HEK293 (cell line): ENCODE results near the gene PET117.

ENCODE experiments used
- CTCF ChIA-PET: fragments of 350-600 bp; formaldehyde crosslinking; extraction: SDS; loops from one replicate; lab custom pipeline; 2021; ENCODE audit warnings: antibody characterized with exemption; lab: Yijun Ruan, JAX
- POLR2A ChIA-PET: fragments of 300-600 bp; formaldehyde crosslinking; extraction: SDS; loops from one replicate; lab custom pipeline; 2020; ENCODE audit warnings: antibody characterized with exemption, inconsistent platforms; lab: Yijun Ruan, JAX
- H3K27ac ChIP-seq: fragments of 200-500 bp; sonication (Bioruptor generic); 2 replicates; pipeline ENCODE4 v1.5.1; 2014; ENCODE audit warnings: low read depth, low read length, control low read depth, inconsistent platforms; ENCODE audit errors: extremely low read depth
- H3K36me3 ChIP-seq, 2 experiments: fragments of 200-500 bp in 1 of 2; sonication (Bioruptor generic) in 1 of 2; 1 replicate in 1 of 2; 2 replicates in 1 of 2; pipeline ENCODE4 v1.5.1; 2014 to 2017; ENCODE audit warnings: inconsistent platforms in 2 of 2, low read length in 2 of 2; ENCODE audit not compliant: control insufficient read depth in 2 of 2, insufficient read depth in 1 of 2
- H3K4me1 ChIP-seq: fragments of 200-500 bp; sonication (Bioruptor generic); 2 replicates; pipeline ENCODE4 v1.5.1; 2014; ENCODE audit warnings: mild to moderate bottlenecking, low read length, inconsistent platforms; ENCODE audit not compliant: control insufficient read depth, insufficient read depth
- H3K4me3 ChIP-seq: 2 replicates; pipeline ENCODE4 v1.5.1; 2011; ENCODE audit warnings: low read depth, mild to moderate bottlenecking, control low read depth, low read length, moderate library complexity
- H3K9me3 ChIP-seq: fragments of 200-500 bp; sonication (Bioruptor generic); 2 replicates; pipeline ENCODE4 v1.5.1; 2014; ENCODE audit warnings: low read depth, low read length, inconsistent platforms; ENCODE audit not compliant: control insufficient read depth, insufficient read depth
- GLIS2 ChIP-seq: fragments of 450-650 bp; formaldehyde crosslinking; IDR thresholded peaks from 2 replicates; pipeline ENCODE4 v1.5.1; 2016; ENCODE audit warnings: missing biosample characterization, missing genetic modification characterization
- KLF10 ChIP-seq: fragments of 450-650 bp; IDR thresholded peaks from 2 replicates; pipeline ENCODE4 v1.5.1; 2018; ENCODE audit warnings: missing biosample characterization, mild to moderate bottlenecking, missing genetic modification characterization
- MEIS1 ChIP-seq: sonication (generic); formaldehyde crosslinking; IDR thresholded peaks from 2 replicates; pipeline ENCODE4 v1.8.1; 2022; ENCODE audit warnings: missing genetic modification reagents, mild to moderate bottlenecking, borderline replicate concordance
- MZF1 ChIP-seq: fragments of 450-650 bp; formaldehyde crosslinking; IDR thresholded peaks from 2 replicates; pipeline ENCODE4 v1.5.1; 2017; ENCODE audit warnings: missing biosample characterization, missing genetic modification characterization, borderline replicate concordance
- REPIN1 ChIP-seq: fragments of 450-650 bp; formaldehyde crosslinking; IDR thresholded peaks from 2 replicates; pipeline ENCODE4 v1.5.1; 2017; ENCODE audit warnings: missing biosample characterization, missing genetic modification characterization, low read depth
- SETDB1 ChIP-seq: IDR thresholded peaks from one replicate; pipeline ENCODE4 v1.6.1; 2017; ENCODE audit warnings: mild to moderate bottlenecking, low read length, moderate library complexity, mixed read lengths; ENCODE audit not compliant: insufficient read length
- SP2 ChIP-seq: fragments of 450-650 bp; formaldehyde crosslinking; IDR thresholded peaks from 2 replicates; pipeline ENCODE4 v1.5.1; 2016; ENCODE audit warnings: missing biosample characterization, missing genetic modification characterization
- YY1 ChIP-seq: fragments of 450-650 bp; formaldehyde crosslinking; IDR thresholded peaks from 2 replicates; pipeline ENCODE4 v1.5.1; 2018; ENCODE audit warnings: missing biosample characterization, missing genetic modification characterization
- ZBTB17 ChIP-seq: fragments of 450-650 bp; formaldehyde crosslinking; IDR thresholded peaks from 2 replicates; pipeline ENCODE4 v1.5.1; 2016; ENCODE audit warnings: missing biosample characterization, missing genetic modification characterization
- ZBTB21 ChIP-seq: fragments of 450-650 bp; formaldehyde crosslinking; IDR thresholded peaks from 2 replicates; pipeline ENCODE4 v1.5.1; 2017; ENCODE audit warnings: missing biosample characterization, missing genetic modification characterization
- ZEB2 ChIP-seq: fragments of 450-650 bp; formaldehyde crosslinking; IDR thresholded peaks from 2 replicates; pipeline ENCODE4 v1.5.1; 2016; ENCODE audit warnings: missing biosample characterization, missing genetic modification characterization
- ZFP41 ChIP-seq: fragments of 450-650 bp; formaldehyde crosslinking; IDR thresholded peaks from 2 replicates; pipeline ENCODE4 v1.5.1; 2016; ENCODE audit warnings: missing biosample characterization, missing genetic modification characterization, borderline replicate concordance
- ZFP69B ChIP-seq: fragments of 450-650 bp; formaldehyde crosslinking; IDR thresholded peaks from 2 replicates; pipeline ENCODE4 v1.5.1; 2016; ENCODE audit warnings: missing biosample characterization, missing genetic modification characterization
- ZNF10 ChIP-seq: fragments of 450-650 bp; formaldehyde crosslinking; IDR thresholded peaks from 2 replicates; pipeline ENCODE4 v1.5.1; 2017; ENCODE audit warnings: missing biosample characterization, missing genetic modification characterization
- ZNF112 ChIP-seq: fragments of 450-650 bp; formaldehyde crosslinking; IDR thresholded peaks from 2 replicates; pipeline ENCODE4 v1.5.0; 2017; ENCODE audit warnings: missing biosample characterization, missing genetic modification characterization
- ZNF146 ChIP-seq: fragments of 450-650 bp; formaldehyde crosslinking; IDR thresholded peaks from 2 replicates; pipeline ENCODE4 v1.5.1; 2016; ENCODE audit warnings: missing biosample characterization, missing genetic modification characterization
- ZNF274 ChIP-seq, 2 experiments: fragments of 200-500 bp in 1 of 2; fragments of 450-650 bp in 1 of 2; sonication (Bioruptor generic) in 1 of 2; formaldehyde crosslinking in 1 of 2; IDR thresholded peaks; 2 replicates each; pipeline versions ENCODE4 v1.5.1 to v1.6.1; 2014 to 2016; ENCODE audit warnings: borderline replicate concordance in 1 of 2, inconsistent platforms in 1 of 2, low read length in 1 of 2, missing biosample characterization in 1 of 2, missing genetic modification characterization in 1 of 2
- ZNF423 ChIP-seq: fragments of 450-650 bp; formaldehyde crosslinking; IDR thresholded peaks from 2 replicates; pipeline ENCODE4 v1.5.1; 2016; ENCODE audit warnings: missing biosample characterization, missing genetic modification characterization
- ZNF473 ChIP-seq: fragments of 450-650 bp; formaldehyde crosslinking; IDR thresholded peaks from 2 replicates; pipeline ENCODE4 v1.5.1; 2017; ENCODE audit warnings: missing biosample characterization, missing genetic modification characterization
- ZNF561 ChIP-seq: fragments of 450-650 bp; IDR thresholded peaks from 2 replicates; pipeline ENCODE4 v1.5.1; 2018; ENCODE audit warnings: missing biosample characterization, missing genetic modification characterization, borderline replicate concordance
- ZNF610 ChIP-seq: fragments of 450-650 bp; formaldehyde crosslinking; IDR thresholded peaks from 2 replicates; pipeline ENCODE4 v1.5.1; 2016; ENCODE audit warnings: missing biosample characterization, missing genetic modification characterization, borderline replicate concordance
- ZNF629 ChIP-seq: fragments of 450-650 bp; formaldehyde crosslinking; IDR thresholded peaks from 2 replicates; pipeline ENCODE4 v1.5.1; 2017; ENCODE audit warnings: missing biosample characterization, missing genetic modification characterization
- ZNF707 ChIP-seq: fragments of 450-650 bp; formaldehyde crosslinking; IDR thresholded peaks from 2 replicates; pipeline ENCODE4 v1.5.1; 2016; ENCODE audit warnings: missing biosample characterization, missing genetic modification characterization
- ZNF76 ChIP-seq: fragments of 450-650 bp; formaldehyde crosslinking; IDR thresholded peaks from 2 replicates; pipeline ENCODE4; 2016; ENCODE audit warnings: low read depth, missing biosample characterization, missing genetic modification characterization, borderline replicate concordance
- ZNF830 ChIP-seq: fragments of 450-650 bp; IDR thresholded peaks from 2 replicates; pipeline ENCODE4 v1.5.0; 2018; ENCODE audit warnings: missing biosample characterization, missing genetic modification characterization, low read depth, mild to moderate bottlenecking, moderate library complexity
- TF ChIP-seq, protein P1 (sequence below): fragments of 450-650 bp; formaldehyde crosslinking; IDR thresholded peaks from 2 replicates; pipeline ENCODE4 v1.5.1; 2016; ENCODE audit warnings: missing biosample characterization, missing genetic modification characterization
- TF ChIP-seq, protein P2 (sequence below): fragments of 450-650 bp; formaldehyde crosslinking; IDR thresholded peaks from 2 replicates; pipeline ENCODE4 v1.5.1; 2017; ENCODE audit warnings: missing biosample characterization, missing genetic modification characterization
- TF ChIP-seq, protein P3 (sequence below): fragments of 450-650 bp; formaldehyde crosslinking; IDR thresholded peaks from 2 replicates; pipeline ENCODE4 v1.5.1; 2016; ENCODE audit warnings: missing biosample characterization, missing genetic modification characterization
- TF ChIP-seq, protein P4 (sequence below): fragments of 450-650 bp; formaldehyde crosslinking; IDR thresholded peaks from 2 replicates; pipeline ENCODE4 v1.5.1; 2016; ENCODE audit warnings: missing biosample characterization, missing genetic modification characterization
- TF ChIP-seq, protein P5 (sequence below): fragments of 450-650 bp; formaldehyde crosslinking; IDR thresholded peaks from 2 replicates; pipeline ENCODE4 v1.5.1; 2017; ENCODE audit warnings: missing biosample characterization, mild to moderate bottlenecking, missing genetic modification characterization, moderate library complexity

The PET117 gene, protein sequence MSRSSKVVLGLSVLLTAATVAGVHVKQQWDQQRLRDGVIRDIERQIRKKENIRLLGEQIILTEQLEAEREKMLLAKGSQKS

DNA sequence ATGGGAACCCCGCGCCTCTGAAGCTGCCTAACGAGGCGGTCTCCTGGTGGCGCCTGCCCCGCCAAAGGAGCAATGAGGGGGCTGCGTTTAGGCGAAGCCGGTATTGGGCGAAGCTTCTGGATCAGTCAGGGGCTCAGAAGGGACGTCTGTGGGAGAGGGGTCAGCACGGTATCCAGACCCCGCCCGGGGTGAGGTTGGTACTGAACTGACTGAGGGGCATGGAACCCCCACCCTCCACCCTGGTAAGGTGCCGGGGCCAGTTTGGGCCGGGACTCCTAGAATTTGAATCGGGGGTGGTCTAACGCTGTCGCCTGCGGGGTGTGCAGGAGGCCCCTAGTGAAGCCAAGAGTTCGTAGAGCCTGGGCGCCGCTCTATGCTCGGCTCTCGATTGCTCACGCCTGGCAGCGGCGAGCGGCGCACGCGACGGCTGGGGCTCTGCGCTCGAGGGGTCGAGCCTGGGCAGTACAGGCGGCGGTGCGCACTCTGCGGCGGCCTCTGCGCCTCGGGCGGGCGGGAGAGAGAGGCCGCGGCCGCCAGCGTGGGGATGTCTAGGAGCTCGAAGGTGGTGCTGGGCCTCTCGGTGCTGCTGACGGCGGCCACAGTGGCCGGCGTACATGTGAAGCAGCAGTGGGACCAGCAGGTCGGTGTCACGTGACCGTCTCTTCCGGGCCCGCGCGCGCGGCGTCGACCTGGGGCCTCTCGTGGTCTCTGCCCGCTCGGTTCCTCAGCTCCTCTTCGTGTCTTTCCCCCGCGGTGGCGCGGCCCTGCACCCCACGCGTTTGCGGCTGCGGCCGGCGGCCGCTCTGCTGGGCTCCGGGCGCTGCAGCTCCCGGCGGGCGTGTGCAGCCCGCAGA is at the start of gene PET117, which contains the start of gene KAT14:
TSS of gene PET117 (plus strand) at position 452 of the 854 bp plus-strand sequence. CDS start at position 545, 93 bp downstream.
TSS of gene KAT14 (plus strand) at position 452 of the 854 bp plus-strand sequence. CDS start 4,798 bp downstream, outside the sequence.
- peaks cover 0 to 8% of the 10 kb centered on the region in 2 experiments; a peak in 1 of 3 replicates for H3K36me3 ChIP-seq
- no peak for TF ChIP-seq ZNF707 (tag by site-specific recombination)
- no peak for TF ChIP-seq ZNF112
- 0 out of 2 replicates have a peak, but pooled peaks have one; percentile 35 for TF ChIP-seq ZNF629 (tag by site-specific recombination)
- peak; percentile 63; the same call in 1 of the 2 replicates for TF ChIP-seq ZNF561
- no peak for TF ChIP-seq MZF1 (tag by site-specific recombination)
- TF ChIP-seq GLIS2 (tag by site-specific recombination) = peak; percentile 46; the same call in 1 of the 2 replicates
- TF ChIP-seq ZNF473 (tag by site-specific recombination) = no peak
- peak; percentile 67; the same call in 1 of the 2 replicates for TF ChIP-seq ZNF76
- TF ChIP-seq ZNF146 (tag by site-specific recombination) = no peak
- no peak for TF ChIP-seq ZBTB21
- TF ChIP-seq ZNF423 (tag by site-specific recombination) = no peak
- no peak for TF ChIP-seq REPIN1
- TF ChIP-seq KLF10 (tag by site-specific recombination) = no peak
- no peak for TF ChIP-seq ZNF274 (IDR thresholded peaks at IDR 0.05; ENCODE audit: low read length)
- no peak for TF ChIP-seq ZNF274 (tag by site-specific recombination; IDR thresholded peaks at IDR 0.05; ENCODE audit: borderline replicate concordance)
- TF ChIP-seq, protein P1, sequence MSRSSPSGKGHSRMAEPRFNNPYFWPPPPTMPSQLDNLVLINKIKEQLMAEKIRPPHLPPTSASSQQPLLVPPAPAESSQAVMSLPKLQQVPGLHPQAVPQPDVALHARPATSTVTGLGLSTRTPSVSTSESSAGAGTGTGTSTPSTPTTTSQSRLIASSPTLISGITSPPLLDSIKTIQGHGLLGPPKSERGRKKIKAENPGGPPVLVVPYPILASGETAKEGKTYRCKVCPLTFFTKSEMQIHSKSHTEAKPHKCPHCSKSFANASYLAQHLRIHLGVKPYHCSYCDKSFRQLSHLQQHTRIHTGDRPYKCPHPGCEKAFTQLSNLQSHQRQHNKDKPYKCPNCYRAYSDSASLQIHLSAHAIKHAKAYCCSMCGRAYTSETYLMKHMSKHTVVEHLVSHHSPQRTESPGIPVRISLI (tag by site-specific recombination) = no peak
- no peak for TF ChIP-seq ZNF10
- TF ChIP-seq YY1 (tag by site-specific recombination) = 0 out of 2 replicates have a peak, but pooled peaks have one; percentile 42
- TF ChIP-seq, protein P2, sequence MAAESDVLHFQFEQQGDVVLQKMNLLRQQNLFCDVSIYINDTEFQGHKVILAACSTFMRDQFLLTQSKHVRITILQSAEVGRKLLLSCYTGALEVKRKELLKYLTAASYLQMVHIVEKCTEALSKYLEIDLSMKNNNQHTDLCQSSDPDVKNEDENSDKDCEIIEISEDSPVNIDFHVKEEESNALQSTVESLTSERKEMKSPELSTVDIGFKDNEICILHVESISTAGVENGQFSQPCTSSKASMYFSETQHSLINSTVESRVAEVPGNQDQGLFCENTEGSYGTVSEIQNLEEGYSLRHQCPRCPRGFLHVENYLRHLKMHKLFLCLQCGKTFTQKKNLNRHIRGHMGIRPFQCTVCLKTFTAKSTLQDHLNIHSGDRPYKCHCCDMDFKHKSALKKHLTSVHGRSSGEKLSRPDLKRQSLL = peak; percentile 59; the same call in 1 of the 2 replicates
- TF ChIP-seq, protein P3, sequence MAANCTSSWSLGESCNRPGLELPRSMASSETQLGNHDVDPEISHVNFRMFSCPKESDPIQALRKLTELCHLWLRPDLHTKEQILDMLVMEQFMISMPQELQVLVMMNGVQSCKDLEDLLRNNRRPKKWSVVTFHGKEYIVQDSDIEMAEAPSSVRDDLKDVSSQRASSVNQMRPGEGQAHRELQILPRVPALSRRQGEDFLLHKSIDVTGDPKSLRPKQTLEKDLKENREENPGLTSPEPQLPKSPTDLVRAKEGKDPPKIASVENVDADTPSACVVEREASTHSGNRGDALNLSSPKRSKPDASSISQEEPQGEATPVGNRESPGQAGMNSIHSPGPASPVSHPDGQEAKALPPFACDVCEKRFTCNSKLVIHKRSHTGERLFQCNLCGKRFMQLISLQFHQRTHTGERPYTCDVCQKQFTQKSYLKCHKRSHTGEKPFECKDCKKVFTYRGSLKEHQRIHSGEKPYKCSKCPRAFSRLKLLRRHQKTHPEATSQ (tag by site-specific recombination) = peak; percentile 66; the same call in 1 of the 2 replicates
- no peak for TF ChIP-seq ZFP41
- TF ChIP-seq SETDB1 = peak; percentile 66
- TF ChIP-seq, protein P4, sequence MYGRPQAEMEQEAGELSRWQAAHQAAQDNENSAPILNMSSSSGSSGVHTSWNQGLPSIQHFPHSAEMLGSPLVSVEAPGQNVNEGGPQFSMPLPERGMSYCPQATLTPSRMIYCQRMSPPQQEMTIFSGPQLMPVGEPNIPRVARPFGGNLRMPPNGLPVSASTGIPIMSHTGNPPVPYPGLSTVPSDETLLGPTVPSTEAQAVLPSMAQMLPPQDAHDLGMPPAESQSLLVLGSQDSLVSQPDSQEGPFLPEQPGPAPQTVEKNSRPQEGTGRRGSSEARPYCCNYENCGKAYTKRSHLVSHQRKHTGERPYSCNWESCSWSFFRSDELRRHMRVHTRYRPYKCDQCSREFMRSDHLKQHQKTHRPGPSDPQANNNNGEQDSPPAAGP (tag by site-specific recombination) = no peak
- TF ChIP-seq ZFP69B (tag by site-specific recombination) = peak; percentile 61; the same call in 1 of the 2 replicates
- no peak for TF ChIP-seq ZNF830 (tag by site-specific recombination)
- peak; percentile 85; the same call in 1 of the 2 replicates for TF ChIP-seq ZNF610 (tag by site-specific recombination)
- TF ChIP-seq MEIS1 = no peak
- TF ChIP-seq ZEB2 (tag by site-specific recombination) = peak; percentile 63; the same call in 1 of the 2 replicates
- TF ChIP-seq SP2 (tag by site-specific recombination) = peak; percentile 18
- peak; percentile 96 for TF ChIP-seq ZBTB17 (tag by site-specific recombination)
- TF ChIP-seq, protein P5, sequence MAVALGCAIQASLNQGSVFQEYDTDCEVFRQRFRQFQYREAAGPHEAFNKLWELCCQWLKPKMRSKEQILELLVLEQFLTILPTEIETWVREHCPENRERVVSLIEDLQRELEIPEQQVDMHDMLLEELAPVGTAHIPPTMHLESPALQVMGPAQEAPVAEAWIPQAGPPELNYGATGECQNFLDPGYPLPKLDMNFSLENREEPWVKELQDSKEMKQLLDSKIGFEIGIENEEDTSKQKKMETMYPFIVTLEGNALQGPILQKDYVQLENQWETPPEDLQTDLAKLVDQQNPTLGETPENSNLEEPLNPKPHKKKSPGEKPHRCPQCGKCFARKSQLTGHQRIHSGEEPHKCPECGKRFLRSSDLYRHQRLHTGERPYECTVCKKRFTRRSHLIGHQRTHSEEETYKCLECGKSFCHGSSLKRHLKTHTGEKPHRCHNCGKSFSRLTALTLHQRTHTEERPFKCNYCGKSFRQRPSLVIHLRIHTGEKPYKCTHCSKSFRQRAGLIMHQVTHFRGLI (tag by site-specific recombination) = 0 out of 2 replicates have a peak, but pooled peaks have one; percentile 30

More for the DNA sequence above, at the start of gene PET117, which contains the start of gene KAT14:
- POLR2A ChIA-PET = interaction anchor here (1.3 kb wide), 1 partner anchor 150 kb away, joined by 10 read pairs; the partner anchor contains the start of gene ZNF133
- peak within 1 kb of the TSS; percentile 88 for H3K27ac ChIP-seq
- no peaks in the 10 kb centered on the region for H3K9me3 ChIP-seq
- CTCF ChIA-PET = no interaction called here
- peaks cover 3% of the 10 kb centered on the region; the same call in 1 of the 2 replicates for H3K4me1 ChIP-seq
- H3K4me3 ChIP-seq = peak within 1 kb of the TSS; percentile 86
